HG03097 (cell line): ENCODE results near the gene UBA1.
A peak's percentile ranks its signal among the peaks of the same experiment; 100 is the strongest.

Source experiments
- ATAC-seq: cut with Tn5 transposase; IDR thresholded peaks from one replicate; pipeline ENCODE4 v1.9.1; 2021; ENCODE audit not compliant: unreplicated experiment, low FRiP score

Gene UBA1

DNA sequence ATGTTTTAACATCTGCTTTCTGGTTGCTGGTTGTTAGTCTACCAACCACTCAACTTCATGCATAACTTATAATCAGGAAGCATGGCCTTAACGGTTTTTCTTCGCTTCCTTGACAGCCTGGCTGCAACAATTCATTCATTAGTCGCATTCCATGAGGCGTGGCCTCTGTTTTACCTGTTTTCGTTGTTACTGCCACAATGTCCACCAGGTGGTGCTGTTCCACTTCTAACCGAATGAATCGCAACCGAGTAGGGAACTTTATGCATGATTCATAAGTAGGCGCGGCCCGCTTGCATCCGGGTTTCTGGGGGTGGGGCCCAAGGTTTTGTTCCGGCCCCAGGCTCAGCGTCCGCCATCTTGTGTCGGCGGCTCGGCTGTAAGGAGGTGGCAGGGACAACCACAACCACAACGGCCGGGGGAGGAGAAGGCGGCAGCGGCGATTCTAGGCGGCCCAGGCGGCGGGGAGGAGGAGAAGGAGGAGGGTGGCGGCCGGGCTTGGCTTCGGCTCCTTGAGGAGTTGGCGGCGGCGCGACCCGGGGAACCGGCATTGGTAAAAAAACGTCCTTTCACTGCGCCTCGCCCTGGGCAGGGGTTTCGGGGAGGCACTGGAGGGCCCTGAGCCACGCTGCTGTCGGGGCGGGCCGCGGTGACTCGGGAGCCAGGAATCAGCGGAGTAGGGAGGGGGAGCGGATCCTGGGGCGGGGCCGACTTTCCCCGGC lies at the start of gene UBA1:
UBA1 (plus strand) TSS at position 355 of the 719 bp plus-strand sequence. CDS start 4,974 bp downstream, outside the sequence.
- ATAC-seq = peak; percentile 84

DNA sequence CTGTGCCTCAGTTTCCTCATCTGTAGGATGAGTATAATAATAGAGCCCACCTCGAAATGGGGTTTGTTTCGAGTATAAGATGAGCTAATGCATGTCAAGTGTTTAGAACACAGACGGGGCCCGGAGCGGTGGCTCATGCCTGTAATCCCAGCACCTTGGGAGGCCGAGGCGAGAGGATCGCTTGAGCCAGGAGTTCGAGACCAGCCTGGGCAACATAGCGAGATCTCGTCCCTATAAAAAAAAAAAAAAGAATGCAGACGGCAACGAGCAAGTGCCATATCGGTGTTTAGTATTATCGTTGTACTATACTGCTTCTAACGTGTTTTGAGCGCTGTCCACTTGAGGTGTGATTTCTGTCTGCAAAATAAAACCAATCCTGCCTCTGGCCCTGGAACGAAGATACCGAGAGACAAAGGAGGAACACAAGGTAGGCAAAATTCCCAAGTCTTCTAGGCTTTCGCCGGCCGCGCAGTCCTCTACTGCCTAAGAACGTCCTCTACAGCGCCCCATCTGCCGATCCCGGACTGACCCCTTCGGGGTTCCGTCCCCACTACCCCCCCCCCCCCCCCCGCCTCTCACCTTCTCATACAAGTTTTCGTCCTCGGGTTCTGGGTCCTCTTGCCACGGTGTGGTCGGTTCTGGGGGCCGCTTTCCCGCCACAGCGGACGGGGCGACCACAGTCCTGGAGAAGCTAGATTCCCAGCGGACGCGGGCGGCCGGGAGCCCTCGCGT lies 49.6 kb upstream of the UBA1 start:
- ATAC-seq = peak; percentile 12

DNA sequence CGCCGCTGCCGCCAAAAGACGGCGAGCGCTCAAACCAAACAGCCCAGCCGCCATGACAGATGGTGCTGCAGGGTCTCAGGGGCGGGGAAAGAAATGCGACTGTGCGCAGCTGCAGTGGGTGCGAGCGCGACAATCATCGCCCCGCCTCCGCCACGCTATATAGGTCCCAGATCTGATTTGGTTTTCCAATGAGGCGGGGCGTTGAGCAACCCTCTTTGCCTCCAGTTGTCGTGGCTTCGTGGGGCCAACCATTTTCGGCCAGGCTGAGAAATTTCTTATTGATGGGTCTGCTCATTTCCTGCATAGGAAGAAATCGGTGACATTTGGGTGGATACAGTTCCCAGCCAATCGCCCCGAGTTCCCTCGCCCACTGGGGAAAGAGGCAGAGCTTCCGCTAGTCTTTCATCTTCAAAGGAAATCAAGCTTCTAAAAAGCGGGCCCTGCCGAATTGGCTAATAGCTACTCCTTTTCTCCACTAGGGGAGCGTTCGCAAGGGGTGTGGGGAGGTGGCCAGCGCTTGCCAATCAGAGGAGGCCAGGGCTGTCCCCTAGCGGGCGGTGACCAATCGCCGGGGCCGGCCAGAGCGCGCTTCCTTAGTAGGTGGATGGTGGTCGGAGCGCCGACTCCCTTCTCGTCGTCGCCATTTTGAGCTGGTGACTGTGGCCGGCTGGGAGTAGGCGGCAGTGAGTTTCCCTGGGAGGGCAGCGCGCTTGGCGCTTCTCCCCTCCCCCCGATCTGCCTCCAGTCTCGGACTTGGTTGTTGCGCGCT lies 48.8 kb upstream of the UBA1 start, which contains the start of the genes NDUFB11 and RBM10:
NDUFB11 (minus strand) TSS at position 77 of the 769 bp plus-strand sequence; CDS start at position 54, 23 bp downstream.
RBM10 (plus strand) TSS at position 596 of the 769 bp plus-strand sequence. CDS start 2,261 bp downstream, outside the sequence.
- peak; percentile 85 for ATAC-seq

DNA sequence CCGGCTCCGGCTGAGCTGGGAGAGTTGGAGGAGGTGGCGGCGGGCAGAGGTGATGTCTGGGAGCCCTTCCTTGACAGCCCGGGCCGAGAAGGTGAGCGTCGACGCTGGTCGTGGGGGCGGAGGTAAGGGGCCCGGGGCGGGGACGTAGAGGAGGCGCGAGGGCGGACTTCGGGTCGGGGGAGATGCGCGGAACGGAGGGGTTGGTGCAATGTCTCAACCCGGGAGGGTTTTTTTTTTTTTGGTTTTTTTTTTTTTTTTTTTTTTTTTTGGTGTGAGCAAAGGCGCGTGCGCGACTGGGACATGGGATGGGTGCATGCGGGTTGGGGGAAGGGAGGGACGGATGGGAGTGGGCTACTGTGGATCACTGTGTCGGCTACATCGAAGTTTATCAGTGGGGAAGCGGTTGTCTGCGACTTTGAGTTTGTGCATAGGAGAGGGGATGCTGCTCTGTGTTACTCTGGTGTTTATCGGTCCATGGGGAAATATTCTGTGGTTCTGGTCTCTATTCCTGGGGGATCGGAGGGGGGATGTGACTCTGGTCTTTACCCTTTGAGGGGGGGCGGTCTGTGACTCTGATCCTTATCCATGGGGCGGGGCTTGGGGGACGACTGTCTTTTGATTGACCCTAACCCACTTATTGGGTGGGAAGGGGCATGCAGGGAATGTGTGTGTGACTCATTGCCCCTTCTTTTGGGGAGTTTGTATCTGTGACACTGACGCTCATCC lies 48.1 kb upstream of the UBA1 start:
- ATAC-seq = no peak

DNA sequence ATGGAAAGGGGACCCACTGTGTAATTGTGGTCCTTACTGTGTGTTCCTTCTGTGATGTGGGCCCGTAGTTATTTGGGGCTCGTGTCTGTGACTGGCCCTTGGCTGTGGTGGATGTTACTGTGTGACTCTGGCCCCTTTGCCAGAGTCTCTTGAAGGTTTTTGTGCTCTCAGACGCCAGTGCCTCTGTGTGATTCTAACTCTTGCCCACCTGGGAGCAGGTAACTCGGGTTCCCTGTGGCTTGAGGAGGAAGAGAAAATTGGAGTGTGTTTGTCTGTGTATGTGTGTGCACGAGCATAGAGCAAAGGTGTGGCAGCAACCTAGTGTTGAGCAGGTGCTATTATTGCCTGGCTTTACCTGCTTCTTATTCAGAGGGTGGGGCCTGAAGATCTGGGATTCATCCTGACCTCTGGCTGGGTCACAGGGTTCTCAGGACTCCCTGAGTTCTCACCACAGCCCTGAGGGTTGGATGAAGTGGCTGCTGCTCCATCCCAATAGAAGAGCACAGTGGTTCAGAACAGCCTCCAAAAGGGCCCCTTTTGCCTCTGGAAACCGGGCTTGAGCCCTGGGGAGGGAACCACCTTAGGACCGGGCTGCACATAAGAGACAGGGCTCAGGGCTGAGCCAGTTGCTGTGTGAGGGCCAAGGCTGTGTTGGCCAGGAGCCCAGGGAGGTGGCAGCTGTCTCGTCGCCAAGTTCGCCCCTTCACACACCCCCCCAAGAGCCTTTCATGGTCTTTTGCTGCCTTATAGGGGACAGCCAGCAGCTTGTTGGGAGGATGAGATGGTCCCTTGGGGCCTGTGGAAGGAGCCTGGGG lies 47.3 kb upstream of the UBA1 start:
- ATAC-seq = no peak

DNA sequence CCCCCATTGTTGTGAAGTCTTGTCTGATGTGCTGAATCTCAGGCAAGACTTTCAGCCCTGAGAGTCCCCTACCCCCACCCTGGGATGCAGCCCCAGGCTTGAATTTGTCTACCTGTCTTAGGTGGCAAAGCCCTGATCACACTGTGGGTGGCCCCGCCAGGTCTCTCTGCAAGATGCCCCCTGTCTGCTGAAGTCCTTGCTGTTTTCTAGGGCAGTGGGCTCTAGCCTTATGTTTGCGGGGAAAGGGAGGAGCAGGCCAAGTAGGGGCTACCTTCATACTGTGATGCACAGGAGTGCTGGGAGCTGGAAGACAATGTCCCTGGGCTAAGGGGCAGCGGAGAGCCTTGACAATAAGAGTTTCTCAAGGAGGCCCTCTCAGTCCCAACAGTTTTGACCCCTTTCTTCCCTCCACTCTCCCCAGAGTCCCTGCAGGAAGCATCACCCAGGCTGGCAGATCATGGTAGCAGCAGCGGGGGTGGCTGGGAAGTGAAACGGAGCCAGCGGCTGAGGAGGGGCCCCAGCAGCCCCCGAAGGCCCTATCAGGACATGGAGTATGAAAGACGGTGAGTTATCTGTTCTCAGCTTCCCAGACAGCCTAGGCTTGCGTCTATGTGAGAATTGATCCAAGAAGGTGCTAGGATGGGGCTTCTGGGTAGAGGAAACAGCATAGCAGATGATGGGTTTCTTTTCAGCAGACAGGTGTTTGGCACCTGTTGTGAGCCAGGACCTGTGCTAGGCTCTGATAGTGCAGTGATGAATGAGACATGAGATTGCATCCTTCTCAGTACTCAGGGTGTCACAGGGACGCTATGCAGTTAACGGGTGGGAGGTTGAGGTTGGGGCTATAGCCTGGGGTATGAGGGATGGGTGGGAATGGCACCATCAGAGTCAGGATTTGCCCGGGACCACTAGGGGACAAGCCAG lies 46.4 kb upstream of the UBA1 start:
- ATAC-seq = no peak

DNA sequence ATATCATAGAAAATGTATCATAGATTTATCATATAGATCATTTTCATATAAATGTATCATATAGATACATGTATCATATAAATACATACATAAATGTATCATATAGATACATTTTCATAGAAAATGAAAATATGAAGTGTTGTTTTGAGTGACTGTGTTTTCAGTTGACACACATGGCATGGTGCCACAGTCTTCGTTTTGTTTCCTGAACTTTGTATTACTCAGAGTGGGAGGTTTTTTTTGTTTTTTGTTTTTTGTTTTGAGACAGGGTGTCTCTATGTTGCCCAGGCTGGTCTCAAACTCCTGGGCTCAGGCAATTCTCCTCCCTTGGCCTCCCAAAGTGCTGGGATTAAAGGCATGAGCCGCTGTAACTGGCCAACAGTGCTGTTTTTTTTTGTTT lies 44.7 kb upstream of the UBA1 start:
- no peak for ATAC-seq

DNA sequence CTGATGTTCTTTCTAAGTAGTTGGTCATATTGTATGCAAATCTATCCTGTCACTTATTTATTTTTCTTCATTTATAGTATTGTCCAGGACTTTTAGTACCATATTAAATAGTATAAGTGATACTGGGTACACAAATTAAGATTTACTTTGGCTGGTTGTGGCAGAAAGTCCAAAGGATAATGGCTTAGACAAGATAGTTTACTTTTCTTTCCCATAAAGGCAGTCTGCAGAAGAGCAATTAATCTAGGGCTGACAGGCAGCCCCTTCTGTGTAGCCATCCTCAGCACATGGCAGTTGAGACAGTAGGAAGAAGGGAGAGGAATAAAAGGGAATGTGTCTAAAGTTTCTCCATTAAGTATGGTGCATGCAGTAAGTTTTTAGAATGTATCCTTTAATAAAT lies 42.2 kb upstream of the UBA1 start:
- ATAC-seq = no peak

DNA sequence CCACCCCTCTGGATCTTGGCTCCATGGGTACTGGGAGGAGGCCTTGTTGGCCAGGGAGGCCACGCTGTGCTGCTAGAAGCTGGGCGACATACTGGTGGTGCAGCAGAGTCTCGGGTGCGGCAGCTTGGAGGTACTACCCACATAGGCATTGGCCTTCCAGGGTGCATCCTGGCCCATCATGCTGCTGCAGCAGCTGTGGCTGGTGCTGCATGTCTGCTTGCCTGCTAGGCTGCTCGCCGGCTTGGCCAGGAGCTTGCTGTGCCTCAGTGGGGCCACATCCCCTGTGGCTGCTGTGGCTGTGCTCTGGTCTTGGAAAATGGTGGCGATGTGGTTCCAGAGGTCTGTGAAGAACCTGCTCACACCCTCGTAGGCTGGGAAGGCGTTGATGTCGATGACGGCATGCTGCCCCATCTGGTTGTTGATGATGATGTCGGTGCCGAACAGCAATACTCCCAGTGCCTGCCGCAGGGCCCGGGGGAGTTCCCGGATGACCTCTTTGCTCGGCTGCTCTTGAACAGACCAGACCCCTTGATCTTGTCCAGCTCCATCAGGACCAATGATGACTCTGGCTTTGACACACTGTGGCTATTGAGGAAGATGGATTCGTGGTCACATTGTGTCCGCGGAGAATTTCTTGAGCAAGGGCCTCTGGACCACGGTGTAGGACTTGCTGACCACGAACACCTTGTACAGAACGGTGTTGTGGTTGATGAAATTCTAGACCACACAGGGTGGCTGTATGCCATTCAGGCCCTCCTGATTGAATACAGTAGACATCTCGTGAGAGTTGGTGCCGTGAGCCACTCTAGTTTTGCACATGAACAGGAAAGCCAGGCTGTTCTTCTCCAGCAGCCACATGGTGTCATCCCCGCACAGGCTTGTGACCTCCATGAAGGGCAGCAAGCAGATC lies 36.8 kb upstream of the UBA1 start:
- ATAC-seq = no peak

DNA sequence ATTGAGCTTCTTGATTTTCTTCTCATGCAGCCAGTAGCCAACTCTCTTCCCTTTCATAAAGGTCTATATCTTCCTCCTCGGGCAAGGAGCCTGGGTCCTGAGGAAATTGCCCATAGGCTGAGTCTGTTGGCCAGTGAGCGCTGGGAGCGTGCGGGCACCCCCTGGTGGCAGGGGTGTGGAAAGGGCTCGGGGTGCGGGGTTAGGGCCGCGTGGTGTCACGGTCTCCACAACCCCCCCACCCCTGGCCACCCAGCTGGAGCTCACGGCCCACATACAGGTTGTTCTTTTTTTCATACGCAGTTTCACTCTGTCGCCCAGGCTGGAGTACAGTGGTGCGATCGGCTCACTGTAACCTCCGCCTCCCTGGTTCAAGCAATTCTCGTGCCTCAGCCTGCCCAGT lies 35.5 kb upstream of the UBA1 start:
- no peak for ATAC-seq

DNA sequence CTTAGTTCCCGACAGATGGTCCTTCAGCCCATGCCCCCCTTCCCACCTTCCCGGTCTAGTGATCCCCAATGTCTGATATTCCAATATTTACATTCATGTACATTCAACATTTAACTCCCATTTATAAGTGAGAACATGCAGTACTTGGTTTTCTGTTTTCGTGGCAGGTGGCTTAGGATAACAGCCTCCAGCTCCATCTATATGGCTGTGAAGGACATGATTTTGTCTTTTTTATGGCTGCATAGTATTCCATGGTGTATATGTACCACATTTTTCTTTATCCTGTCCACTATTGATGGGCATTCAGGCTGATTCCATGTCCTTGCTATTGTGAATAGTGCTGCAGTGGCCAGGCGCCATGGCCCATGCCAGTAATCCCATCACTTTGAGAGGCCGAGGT lies 34.8 kb upstream of the UBA1 start:
- no peak for ATAC-seq

DNA sequence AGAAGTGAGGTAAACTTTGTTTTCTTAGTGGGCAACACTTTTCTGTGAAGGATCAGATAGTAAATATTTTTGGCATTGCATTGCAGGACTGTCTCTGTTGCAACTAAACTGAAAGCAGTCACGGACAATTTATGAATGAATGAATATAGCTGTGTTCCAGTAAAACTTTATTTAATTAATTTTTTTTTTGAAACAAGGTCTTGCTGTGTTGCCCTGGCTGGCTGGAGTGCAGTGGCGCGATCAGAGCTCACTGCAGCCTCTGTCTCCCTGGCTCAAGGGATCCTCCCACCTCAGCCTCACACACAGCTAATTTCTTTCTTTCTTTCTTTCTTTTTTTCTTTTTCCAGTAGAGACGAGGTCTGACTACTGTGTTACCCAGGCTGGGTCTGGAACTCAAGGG lies 32.8 kb upstream of the UBA1 start:
- ATAC-seq = no peak

DNA sequence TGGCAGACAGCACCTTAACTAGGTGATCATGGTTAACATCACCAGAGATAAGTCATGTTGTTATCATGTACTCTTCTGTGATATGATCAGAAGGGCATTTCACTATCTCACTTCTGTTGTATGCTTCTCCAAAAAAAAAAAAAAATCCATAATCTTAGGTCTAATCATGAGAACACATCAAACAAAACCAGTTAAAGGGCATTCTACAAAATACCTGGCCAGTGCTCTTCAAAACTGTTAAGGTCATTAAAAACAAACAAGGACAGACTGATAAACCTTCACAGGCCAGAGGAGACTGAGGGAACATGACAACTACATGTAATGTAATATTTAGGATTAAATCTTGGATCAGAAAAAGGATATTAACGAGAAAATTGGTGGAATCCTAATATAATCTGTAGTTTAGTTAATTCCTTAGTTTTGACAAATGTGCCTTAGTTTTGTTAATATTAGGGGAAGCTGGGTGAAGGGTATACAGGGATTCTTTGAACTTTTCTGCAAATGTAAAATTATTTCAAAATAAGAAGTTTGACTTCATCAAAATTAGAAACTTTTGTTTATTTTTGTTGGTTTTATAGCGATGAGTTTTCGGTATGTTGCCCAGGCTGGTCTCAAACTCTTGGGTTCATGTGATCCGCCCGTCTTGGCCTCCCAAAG lies 30.6 kb upstream of the UBA1 start:
- ATAC-seq = no peak

DNA sequence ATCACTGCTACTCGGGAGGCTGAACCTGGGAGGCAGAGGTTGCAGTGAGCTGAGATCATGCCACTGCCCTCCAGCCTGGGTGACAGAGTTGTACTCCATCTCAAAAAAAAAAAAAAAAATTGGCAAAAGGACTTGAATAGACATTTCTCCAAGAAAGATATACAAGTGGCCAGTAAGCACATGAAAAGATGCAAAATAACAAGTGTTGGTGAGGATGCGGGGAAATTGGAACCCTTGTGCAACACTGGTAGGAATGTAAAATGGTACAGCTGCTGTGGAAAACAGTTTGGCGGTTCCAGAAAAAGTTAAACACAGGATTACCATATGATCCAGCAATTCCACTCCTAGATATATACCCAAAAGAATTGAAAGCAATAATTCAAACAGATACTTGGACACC lies 29.2 kb upstream of the UBA1 start:
- no peak for ATAC-seq

DNA sequence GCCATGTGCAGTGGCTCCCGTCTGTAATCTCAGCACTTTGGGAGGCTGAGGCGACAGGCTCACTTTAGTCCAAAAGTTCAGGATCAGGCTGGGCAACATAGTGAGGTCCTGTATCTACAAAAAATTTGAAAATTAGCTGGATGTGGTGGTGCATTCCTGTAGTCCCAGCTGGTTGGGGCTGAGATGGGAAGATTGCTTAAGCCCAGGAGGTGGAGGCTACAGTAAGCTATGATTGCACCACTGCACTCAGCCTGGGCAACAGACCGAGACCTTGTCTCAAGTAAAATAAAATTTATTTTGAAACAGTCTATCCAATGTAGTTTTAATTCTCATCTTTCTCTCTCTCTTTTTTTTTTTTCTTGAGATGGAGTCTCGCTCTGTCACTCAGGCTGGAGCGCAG lies 27.5 kb upstream of the UBA1 start:
- ATAC-seq = no peak

DNA sequence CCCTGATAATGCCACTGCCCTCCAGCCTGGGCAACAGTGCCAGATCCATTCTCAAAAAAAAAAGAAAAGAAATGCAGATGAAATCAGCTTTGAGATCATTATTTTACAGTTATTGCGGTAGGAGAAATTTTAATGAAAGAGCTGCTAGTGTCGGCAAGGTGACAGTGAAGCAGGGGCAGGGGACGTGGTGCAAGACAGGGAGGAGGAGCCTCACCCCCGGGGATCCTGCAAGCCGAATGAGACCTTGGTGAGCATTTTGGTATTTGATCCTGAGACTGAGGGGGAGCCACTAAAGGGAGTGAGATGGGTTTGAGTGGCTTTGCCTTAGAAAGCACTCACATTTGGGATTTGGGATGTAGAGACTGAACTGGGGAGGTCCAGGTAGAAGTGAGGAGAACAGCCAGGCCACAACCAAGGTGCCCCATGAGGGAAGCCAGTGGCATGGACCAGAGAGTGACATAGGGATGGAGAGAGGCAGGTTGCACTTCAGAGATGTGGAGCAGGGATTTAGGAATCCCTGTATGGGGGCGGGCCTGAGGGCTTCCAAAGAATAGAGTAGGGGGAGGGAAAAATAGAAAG lies 25.0 kb upstream of the UBA1 start:
- no peak for ATAC-seq

DNA sequence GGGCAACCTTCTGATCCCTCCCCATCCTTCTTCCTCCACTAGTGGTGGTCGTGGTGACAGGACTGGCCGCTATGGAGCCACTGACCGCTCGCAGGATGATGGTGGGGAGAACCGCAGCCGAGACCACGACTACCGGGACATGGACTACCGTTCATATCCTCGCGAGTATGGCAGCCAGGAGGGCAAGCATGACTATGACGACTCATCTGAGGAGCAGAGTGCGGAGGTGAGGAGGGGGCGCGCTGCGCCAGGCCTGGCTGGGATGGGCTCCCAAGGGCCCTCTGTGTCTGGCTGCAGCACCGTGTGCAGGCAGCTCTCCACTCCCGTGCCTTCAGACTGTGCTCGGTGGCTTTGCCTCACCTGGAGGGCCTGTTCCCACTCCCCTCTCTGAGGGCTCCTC lies 24.4 kb upstream of the UBA1 start:
- no peak for ATAC-seq
